Mucosa of descending colon (tissue), 3 donors: Measurements from ENCODE around the gene COMMD3. TPM values are rescaled to one million over a fixed set of nuclear protein-coding genes. Genes with fewer than 3 reads are reported as not detected.

Source experiments
- ATAC-seq: fragments of 200-7000 bp; cut with Tn5 transposase; one replicate; pipeline ENCODE4 v1.9.1; 2020; ENCODE audit warnings: mild to moderate bottlenecking, moderate library complexity
- DNase-seq, 3 donors: peaks; one replicate each; pipeline ENCODE4 v3.0.0-alpha.2; 2020
- H3K36me3 ChIP-seq: fragments of 200-600 bp; one replicate; pipeline ENCODE4 v1.8.0; 2021; ENCODE audit warnings: low read depth, mild to moderate bottlenecking
- H3K4me1 ChIP-seq: fragments of 200-600 bp; one replicate; pipeline ENCODE4 v1.8.0; 2021; ENCODE audit warnings: low read depth, mild to moderate bottlenecking
- H3K4me3 ChIP-seq: fragments of 200-600 bp; one replicate; pipeline ENCODE4 v1.8.0; 2021; ENCODE audit warnings: mild to moderate bottlenecking
- H3K9me3 ChIP-seq: fragments of 200-600 bp; one replicate; pipeline ENCODE4 v1.8.0; 2021; ENCODE audit warnings: mild to moderate bottlenecking
- intact Hi-C, 2 donors: fragments of 100-400 bp; cut with DNase I in 1 of 2; cut with micrococcal nuclease in 1 of 2; formaldehyde crosslinking; loops; one replicate each; pipeline versions ENCODE4 v1.11.0 to v1.11.1; 2022; cut with DNase I, micrococcal nuclease
- total RNA-seq, 3 donors: library from RNA; stranded (reverse); fragmentation: NEBNext Ultra II Directional in 2 of 3; extraction: Animal tissue kit (Norgen Biotek cat#: 25700) in 2 of 3; gene quantifications; one replicate each; pipeline versions ENCODE4 v1.2.1 to v1.2.4, GENCODE V29; 2021 to 2023
- TF ChIP-seq, protein P1 (sequence below): fragments of 200-600 bp; IDR thresholded peaks from one replicate; pipeline ENCODE4 v1.8.0; 2022; ENCODE audit warnings: antibody characterized with exemption, mild to moderate bottlenecking
- donor health status: DM: no; HTN: no; CAD: no; lungs with moderate emphysema.
- donor health status: DM: no; HTN: no; CAD: no.
- donor health status: DM: no; HTN: yes; CAD: no.

Gene COMMD3
- total RNA-seq, 3 donors from 2014 or later: 48.4 to 56.5 (median 51.2) TPM

DNA sequence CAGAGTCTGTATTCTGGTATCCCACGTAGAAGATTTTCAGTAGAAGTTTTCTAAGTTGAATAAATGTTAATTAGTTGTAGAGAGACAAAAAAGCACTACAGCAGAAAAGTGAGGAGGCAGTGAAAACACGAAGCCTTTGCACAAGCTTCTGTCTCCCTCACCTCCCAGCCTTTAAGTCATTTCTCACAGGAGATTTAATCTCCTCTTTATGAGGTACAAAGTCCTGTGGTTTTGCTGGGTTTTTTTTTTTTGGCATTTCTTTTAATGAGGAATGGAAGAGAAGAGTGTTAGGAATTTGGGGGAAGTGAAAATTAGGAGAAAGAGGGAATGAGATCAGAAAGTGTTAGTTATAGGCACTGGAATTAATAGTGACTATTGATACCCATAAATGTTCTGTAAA lies 50.6 kb downstream of the COMMD3 start:
- no peaks in the 10 kb centered on the region for H3K36me3 ChIP-seq
- H3K4me3 ChIP-seq: no peak overlapping the region
- no peaks in the 10 kb centered on the region for H3K4me1 ChIP-seq
- H3K9me3 ChIP-seq: no peaks in the 10 kb centered on the region
- TF ChIP-seq, protein P1, sequence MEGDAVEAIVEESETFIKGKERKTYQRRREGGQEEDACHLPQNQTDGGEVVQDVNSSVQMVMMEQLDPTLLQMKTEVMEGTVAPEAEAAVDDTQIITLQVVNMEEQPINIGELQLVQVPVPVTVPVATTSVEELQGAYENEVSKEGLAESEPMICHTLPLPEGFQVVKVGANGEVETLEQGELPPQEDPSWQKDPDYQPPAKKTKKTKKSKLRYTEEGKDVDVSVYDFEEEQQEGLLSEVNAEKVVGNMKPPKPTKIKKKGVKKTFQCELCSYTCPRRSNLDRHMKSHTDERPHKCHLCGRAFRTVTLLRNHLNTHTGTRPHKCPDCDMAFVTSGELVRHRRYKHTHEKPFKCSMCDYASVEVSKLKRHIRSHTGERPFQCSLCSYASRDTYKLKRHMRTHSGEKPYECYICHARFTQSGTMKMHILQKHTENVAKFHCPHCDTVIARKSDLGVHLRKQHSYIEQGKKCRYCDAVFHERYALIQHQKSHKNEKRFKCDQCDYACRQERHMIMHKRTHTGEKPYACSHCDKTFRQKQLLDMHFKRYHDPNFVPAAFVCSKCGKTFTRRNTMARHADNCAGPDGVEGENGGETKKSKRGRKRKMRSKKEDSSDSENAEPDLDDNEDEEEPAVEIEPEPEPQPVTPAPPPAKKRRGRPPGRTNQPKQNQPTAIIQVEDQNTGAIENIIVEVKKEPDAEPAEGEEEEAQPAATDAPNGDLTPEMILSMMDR: no peak
- ATAC-seq (no peak), DNase-seq (no peak)
- intact Hi-C loops: no loop called here

DNA sequence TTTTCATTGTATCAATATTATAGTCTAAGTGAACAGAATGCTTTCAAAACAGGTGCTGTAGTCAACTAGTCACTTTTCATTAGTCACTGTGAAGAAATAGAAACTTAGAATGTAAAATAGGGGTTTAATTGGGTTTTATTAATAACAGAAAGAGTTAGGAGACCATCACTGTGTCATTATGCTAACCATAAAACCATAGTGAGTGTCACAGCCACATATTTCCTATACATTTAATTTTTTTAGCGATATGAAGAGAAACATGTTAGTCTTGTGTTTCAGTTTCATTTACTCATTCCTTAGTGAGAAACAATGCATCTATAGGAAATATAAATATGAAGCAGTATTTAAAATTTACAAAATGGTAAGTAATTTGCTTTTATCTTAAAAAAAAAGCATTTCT lies 51.3 kb downstream of the COMMD3 start:
- ATAC-seq (no peak), DNase-seq (no peak)
- Histone ChIP-seq H3K4me3 (no peak overlapping the region), H3K9me3 (no peaks in the 10 kb centered on the region), H3K4me1 (no peaks in the 10 kb centered on the region), H3K36me3 (no peaks in the 10 kb centered on the region)
- TF ChIP-seq, protein P1: no peak
- intact Hi-C loops: no loop called here

DNA sequence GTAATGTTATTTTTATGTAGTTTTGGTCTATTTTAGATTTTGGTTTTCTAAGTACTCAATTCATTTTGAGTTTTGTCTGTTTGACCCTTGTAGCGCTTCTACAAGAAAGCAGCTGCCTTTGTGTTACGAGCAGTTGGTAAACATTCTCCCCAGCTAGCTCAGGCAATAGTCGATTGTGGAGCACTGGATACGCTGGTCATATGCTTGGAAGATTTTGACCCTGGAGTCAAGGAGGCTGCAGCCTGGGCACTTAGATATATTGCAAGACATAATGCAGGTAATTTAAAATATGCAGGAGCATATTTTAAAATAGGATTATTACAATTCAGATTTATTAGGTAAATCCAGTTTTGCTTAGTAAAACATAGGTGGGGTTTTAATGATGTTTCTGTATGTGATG lies 52.2 kb downstream of the COMMD3 start:
- Histone ChIP-seq H3K4me3 (no peak overlapping the region), H3K36me3 (no peaks in the 10 kb centered on the region), H3K9me3 (no peaks in the 10 kb centered on the region), H3K4me1 (no peaks in the 10 kb centered on the region)
- intact Hi-C loops: no loop called here
- no peak for ATAC-seq
- TF ChIP-seq, protein P1: no peak
- no peak for DNase-seq

DNA sequence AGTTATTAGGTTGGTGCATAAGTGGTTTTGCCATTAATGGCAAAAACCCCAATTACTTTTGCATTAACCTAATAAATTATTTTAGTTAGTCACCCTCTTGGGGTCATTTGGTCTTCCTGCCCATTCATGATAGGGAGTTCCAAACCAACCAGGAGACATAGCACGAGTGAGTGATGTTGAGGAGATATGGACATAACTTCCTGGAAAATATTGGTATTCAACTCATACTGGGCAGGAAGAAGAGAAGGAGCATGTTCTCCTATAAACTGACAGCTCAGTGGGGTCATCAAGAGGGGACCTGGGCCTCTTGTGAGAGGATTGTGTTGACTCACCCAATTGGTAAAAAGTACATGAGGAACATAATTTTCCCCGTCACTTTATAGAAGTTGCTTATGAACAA lies 52.8 kb downstream of the COMMD3 start:
- Histone ChIP-seq H3K4me1 (no peaks in the 10 kb centered on the region), H3K9me3 (no peaks in the 10 kb centered on the region), H3K4me3 (no peak overlapping the region), H3K36me3 (no peaks in the 10 kb centered on the region)
- intact Hi-C loops: no loop called here
- ATAC-seq (no peak), DNase-seq (no peak)
- TF ChIP-seq, protein P1: no peak

DNA sequence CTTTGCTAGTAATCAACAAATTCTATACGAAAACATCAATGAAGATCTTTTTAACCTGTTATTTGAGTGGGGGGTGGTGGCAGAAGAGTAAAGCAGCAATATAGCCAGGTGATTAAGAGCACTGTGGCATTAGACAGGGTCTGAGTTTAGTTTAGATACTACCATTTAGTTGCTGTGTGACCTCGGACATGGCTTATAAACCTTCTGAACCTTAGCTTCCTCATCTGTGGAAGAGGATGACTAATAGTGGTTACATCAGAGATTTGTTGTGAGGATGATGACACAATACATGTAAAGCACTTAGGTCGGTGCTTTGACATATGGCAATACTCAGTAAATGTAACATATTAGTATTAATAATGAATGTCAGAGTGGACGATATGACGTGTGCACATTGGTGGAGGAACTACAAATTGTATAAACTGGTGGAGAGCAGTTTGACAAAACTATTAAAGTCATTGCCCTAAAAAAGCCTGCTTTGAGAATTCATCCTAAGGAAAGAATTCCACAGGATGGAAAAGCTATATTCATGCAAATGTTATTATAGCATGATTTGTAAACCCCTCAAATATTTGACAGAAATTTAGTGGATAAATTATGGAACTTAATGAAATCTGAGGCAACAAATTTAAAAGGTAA lies 53.4 kb downstream of the COMMD3 start:
- TF ChIP-seq, protein P1: no peak
- Histone ChIP-seq H3K9me3 (no peaks in the 10 kb centered on the region), H3K36me3 (no peaks in the 10 kb centered on the region), H3K4me3 (no peak overlapping the region), H3K4me1 (no peaks in the 10 kb centered on the region)
- no peak for ATAC-seq
- no peak for DNase-seq
- intact Hi-C loops: no loop called here

Other genes with a start within 250 kb of the COMMD3 start
- gene EBLN1, start 98.4 kb upstream of the COMMD3 start, total RNA-seq: not detected
- 10 to 100 TPM; 26.6 to 76.6 (median 28.7) TPM for gene BMI1, start 4.7 kb downstream of the COMMD3 start, total RNA-seq
- not detected for gene SPAG6, start 29.1 kb downstream of the COMMD3 start, total RNA-seq